ENCODE measurements around the gene TUBB1.

TUBB1 gene

GRCh38 chr20:58989196-58989595 is 30.0 kb upstream of the TUBB1 start:
- no peak for DNase-seq (ENCODE audit: low read depth in 3 of 3)

GRCh38 chr20:58990651-58991445 is 28.4 kb upstream of the TUBB1 start:
- no peak for DNase-seq (ENCODE audit: low read depth in 3 of 3)

GRCh38 chr20:58991715-58992114 is 27.5 kb upstream of the TUBB1 start:
- no peak for DNase-seq (ENCODE audit: low read depth in 3 of 3)

- no peak for DNase-seq (ENCODE audit: low read depth in 3 of 3)
Observed at GRCh38 chr20:58992911-58993310, 26.3 kb upstream of the TUBB1 start.

- no peak for DNase-seq (ENCODE audit: low read depth in 3 of 3)
Observed at GRCh38 chr20:58993332-58994248, 25.6 kb upstream of the TUBB1 start.

- DNase-seq (ENCODE audit: low read depth in 3 of 3), result no peak
Observed at GRCh38 chr20:58994390-58995159, 24.7 kb upstream of the TUBB1 start.

- DNase-seq (ENCODE audit: low read depth in 3 of 3), result no peak
Observed at GRCh38 chr20:58995461-58996225, 23.6 kb upstream of the TUBB1 start.

- DNase-seq (ENCODE audit: low read depth in 3 of 3), result no peak
Observed at GRCh38 chr20:58996226-58996611, 23.0 kb upstream of the TUBB1 start.

GRCh38 chr20:58997141-58997770 is 22.0 kb upstream of the TUBB1 start:
- no peak for DNase-seq (ENCODE audit: low read depth in 3 of 3)

GRCh38 chr20:58998656-58999055 is 20.6 kb upstream of the TUBB1 start:
- no peak for DNase-seq (ENCODE audit: low read depth in 3 of 3)

- DNase-seq (ENCODE audit: low read depth in 3 of 3), result no peak
Observed at GRCh38 chr20:59000326-59000725, 18.9 kb upstream of the TUBB1 start.

GRCh38 chr20:59001068-59001448 is 18.2 kb upstream of the TUBB1 start:
- DNase-seq (ENCODE audit: low read depth in 3 of 3), result no peak

- no peak for DNase-seq (ENCODE audit: low read depth in 3 of 3)
Observed at GRCh38 chr20:59001449-59002171, 17.6 kb upstream of the TUBB1 start.

- no peak for DNase-seq (ENCODE audit: low read depth in 3 of 3)
Observed at GRCh38 chr20:59002388-59002787, 16.8 kb upstream of the TUBB1 start.

GRCh38 chr20:59002874-59003399 is 16.3 kb upstream of the TUBB1 start:
- no peak for DNase-seq (ENCODE audit: low read depth in 3 of 3)

GRCh38 chr20:59003836-59004492 is 15.3 kb upstream of the TUBB1 start:
- DNase-seq (ENCODE audit: low read depth in 3 of 3), result no peak

GRCh38 chr20:59004493-59004762 is 14.8 kb upstream of the TUBB1 start:
- peak in 1 of 3 experiments; percentile 42 for DNase-seq (ENCODE audit: low read depth in 3 of 3)

- DNase-seq (ENCODE audit: low read depth in 3 of 3), result no peak
Observed at GRCh38 chr20:59004763-59005522, 14.3 kb upstream of the TUBB1 start.
